Caco-2 (cell line): ENCODE data around the gene DCUN1D2. TPM values are rescaled to one million over a fixed set of nuclear protein-coding genes. Genes with fewer than 3 reads are reported as not detected.
A peak's percentile ranks its signal among the peaks of the same experiment; 100 is the strongest.

Source experiments
- BruUV-seq: library from RNA; stranded (reverse); fragments of 400-500 nt; replicated peaks from 2 replicates; lab custom pipeline; 2021; lab: Mats Ljungman, UMichigan
- CTCF ChIA-PET: fragments of 300-600 bp; sonication (Branson Sonifier 250); formaldehyde crosslinking; loops from one replicate; lab custom pipeline; 2022; ENCODE audit warnings: antibody characterized with exemption; lab: Charles Lee
- POLR2A ChIA-PET: fragments of 300-600 bp; sonication (Branson Sonifier 250); formaldehyde crosslinking; loops from one replicate; lab custom pipeline; 2022; ENCODE audit warnings: antibody characterized with exemption; lab: Charles Lee
- DNase-seq, 2 experiments: peaks; one replicate each; pipeline versions ENCODE4 v3.0.0 to v3.0.0-alpha.2; 2020 to 2022
- H3K27me3 ChIP-seq: replicated peaks from 2 replicates; pipeline ENCODE4 v1.6.0; 2011; ENCODE audit warnings: low read length; ENCODE audit not compliant: control insufficient read depth, insufficient read depth
- H3K36me3 ChIP-seq: 2 replicates; pipeline ENCODE4 v1.5.1; 2011; ENCODE audit warnings: low read length; ENCODE audit not compliant: control insufficient read depth, insufficient read depth
- H3K4me1 ChIP-seq: fragments of 250-450 bp; sonication (Bioruptor Pico); 2 replicates; pipeline ENCODE4 v1.5.1; 2020; ENCODE audit warnings: mild to moderate bottlenecking
- H3K4me3 ChIP-seq: 2 replicates; pipeline ENCODE4 v1.5.1; 2011; ENCODE audit warnings: low read depth, mild to moderate bottlenecking, control low read depth, low read length
- H3K9me3 ChIP-seq: fragments of 250-450 bp; sonication (Bioruptor Pico); 2 replicates; pipeline ENCODE4 v1.5.1; 2020; ENCODE audit warnings: mild to moderate bottlenecking, moderate library complexity
- H3K27ac Mint-ChIP-seq: one replicate; pipeline ENCODE4 v1.8.0; 2022; ENCODE audit warnings: mixed read lengths; ENCODE audit not compliant: unreplicated experiment
- H3K27me3 Mint-ChIP-seq: one replicate; pipeline ENCODE4 v1.8.0; 2022; ENCODE audit warnings: mixed read lengths; ENCODE audit not compliant: insufficient read depth, unreplicated experiment
- H3K36me3 Mint-ChIP-seq: one replicate; pipeline ENCODE4 v1.8.0; 2022; ENCODE audit warnings: mild to moderate bottlenecking, mixed read lengths; ENCODE audit not compliant: insufficient read depth, unreplicated experiment
- H3K4me1 Mint-ChIP-seq: one replicate; pipeline ENCODE4 v1.8.0; 2022; ENCODE audit warnings: low read depth, mixed read lengths; ENCODE audit not compliant: unreplicated experiment
- H3K4me3 Mint-ChIP-seq: one replicate; pipeline ENCODE4 v1.8.0; 2022; ENCODE audit warnings: mild to moderate bottlenecking, moderate library complexity, mixed read lengths; ENCODE audit not compliant: unreplicated experiment
- H3K9me3 Mint-ChIP-seq: one replicate; pipeline ENCODE4 v1.8.0; 2022; ENCODE audit warnings: mixed read lengths; ENCODE audit not compliant: unreplicated experiment
- intact Hi-C: fragments of 100-400 bp; cut with micrococcal nuclease; formaldehyde crosslinking; loops from one replicate; pipeline ENCODE4 v1.10.0; 2022; ENCODE audit not compliant: unreplicated experiment
- total RNA-seq: library from RNA; stranded (reverse); gene quantifications from 2 replicates; pipeline ENCODE4 v1.2.3, GENCODE V29; 2022
- TF ChIP-seq, protein P1 (sequence below), 2 experiments: fragments of 200-600 bp in 1 of 2; IDR thresholded peaks; 1 replicate in 1 of 2; 2 replicates in 1 of 2; pipeline versions ENCODE4 v1.5.1 to v1.8.0; 2011 to 2022; ENCODE audit warnings: antibody characterized with exemption in 1 of 2, control low read depth in 1 of 2, inconsistent platforms in 1 of 2, low read depth in 1 of 2, low read length in 1 of 2, mild to moderate bottlenecking in 1 of 2, moderate library complexity in 1 of 2; ENCODE audit not compliant: insufficient read depth in 1 of 2, severe bottlenecking in 1 of 2, unreplicated experiment in 1 of 2

Gene DCUN1D2
- total RNA-seq, 1 experiment from 2014 or later = 59.4 TPM

DNA sequence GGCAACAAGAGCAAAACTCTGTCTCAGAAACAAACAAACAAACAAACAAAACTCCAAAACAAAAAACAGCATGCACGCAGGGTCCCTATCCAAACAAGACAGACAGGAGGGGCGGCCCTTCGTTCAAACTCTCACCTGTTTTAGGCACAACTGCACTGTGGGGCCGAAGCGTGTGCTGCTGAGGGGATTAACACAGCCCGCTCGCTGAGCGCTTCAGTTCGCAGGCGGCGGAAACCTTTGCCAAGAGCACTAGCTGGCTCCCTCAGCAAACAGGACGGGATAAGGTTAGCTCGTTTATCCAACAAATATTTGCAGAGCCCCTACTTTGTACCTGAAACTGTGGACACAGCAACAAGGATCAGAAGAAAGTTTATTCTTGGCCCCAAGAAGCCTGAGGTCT lies 35.6 kb downstream of the DCUN1D2 start:
- no TSS peak for BruUV-seq
- H3K9me3 Mint-ChIP-seq = no peaks in the 10 kb centered on the region
- ChIA-PET POLR2A (no interaction called here), CTCF (interaction anchor here (1.0 kb wide), 1 partner anchor 35 kb away, joined by 3 read pairs; no protein-coding TSS in a partner anchor)
- H3K27ac Mint-ChIP-seq = no peak overlapping the region
- no peaks in the 10 kb centered on the region for H3K9me3 ChIP-seq
- no peaks in the 10 kb centered on the region for H3K27me3 ChIP-seq
- no peak overlapping the region for H3K4me3 Mint-ChIP-seq
- peaks cover 4% of the 10 kb centered on the region; the same call in 1 of the 2 replicates for H3K4me1 ChIP-seq
- intact Hi-C loops = no loop called here
- H3K36me3 Mint-ChIP-seq = peaks cover 66% of the 10 kb centered on the region
- TF ChIP-seq, protein P1, sequence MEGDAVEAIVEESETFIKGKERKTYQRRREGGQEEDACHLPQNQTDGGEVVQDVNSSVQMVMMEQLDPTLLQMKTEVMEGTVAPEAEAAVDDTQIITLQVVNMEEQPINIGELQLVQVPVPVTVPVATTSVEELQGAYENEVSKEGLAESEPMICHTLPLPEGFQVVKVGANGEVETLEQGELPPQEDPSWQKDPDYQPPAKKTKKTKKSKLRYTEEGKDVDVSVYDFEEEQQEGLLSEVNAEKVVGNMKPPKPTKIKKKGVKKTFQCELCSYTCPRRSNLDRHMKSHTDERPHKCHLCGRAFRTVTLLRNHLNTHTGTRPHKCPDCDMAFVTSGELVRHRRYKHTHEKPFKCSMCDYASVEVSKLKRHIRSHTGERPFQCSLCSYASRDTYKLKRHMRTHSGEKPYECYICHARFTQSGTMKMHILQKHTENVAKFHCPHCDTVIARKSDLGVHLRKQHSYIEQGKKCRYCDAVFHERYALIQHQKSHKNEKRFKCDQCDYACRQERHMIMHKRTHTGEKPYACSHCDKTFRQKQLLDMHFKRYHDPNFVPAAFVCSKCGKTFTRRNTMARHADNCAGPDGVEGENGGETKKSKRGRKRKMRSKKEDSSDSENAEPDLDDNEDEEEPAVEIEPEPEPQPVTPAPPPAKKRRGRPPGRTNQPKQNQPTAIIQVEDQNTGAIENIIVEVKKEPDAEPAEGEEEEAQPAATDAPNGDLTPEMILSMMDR (IDR thresholded peaks at IDR 0.05; ENCODE audit: insufficient read depth in 1 of 2, low read depth in 1 of 2, low read length in 1 of 2, severe bottlenecking in 1 of 2, unreplicated experiment in 1 of 2) = no peak
- peaks cover 6% of the 10 kb centered on the region for H3K4me1 Mint-ChIP-seq
- H3K4me3 ChIP-seq = no peak overlapping the region
- no peak for DNase-seq
- no peaks in the 10 kb centered on the region for H3K27me3 Mint-ChIP-seq
- H3K36me3 ChIP-seq = peaks cover 1% of the 10 kb centered on the region

DNA sequence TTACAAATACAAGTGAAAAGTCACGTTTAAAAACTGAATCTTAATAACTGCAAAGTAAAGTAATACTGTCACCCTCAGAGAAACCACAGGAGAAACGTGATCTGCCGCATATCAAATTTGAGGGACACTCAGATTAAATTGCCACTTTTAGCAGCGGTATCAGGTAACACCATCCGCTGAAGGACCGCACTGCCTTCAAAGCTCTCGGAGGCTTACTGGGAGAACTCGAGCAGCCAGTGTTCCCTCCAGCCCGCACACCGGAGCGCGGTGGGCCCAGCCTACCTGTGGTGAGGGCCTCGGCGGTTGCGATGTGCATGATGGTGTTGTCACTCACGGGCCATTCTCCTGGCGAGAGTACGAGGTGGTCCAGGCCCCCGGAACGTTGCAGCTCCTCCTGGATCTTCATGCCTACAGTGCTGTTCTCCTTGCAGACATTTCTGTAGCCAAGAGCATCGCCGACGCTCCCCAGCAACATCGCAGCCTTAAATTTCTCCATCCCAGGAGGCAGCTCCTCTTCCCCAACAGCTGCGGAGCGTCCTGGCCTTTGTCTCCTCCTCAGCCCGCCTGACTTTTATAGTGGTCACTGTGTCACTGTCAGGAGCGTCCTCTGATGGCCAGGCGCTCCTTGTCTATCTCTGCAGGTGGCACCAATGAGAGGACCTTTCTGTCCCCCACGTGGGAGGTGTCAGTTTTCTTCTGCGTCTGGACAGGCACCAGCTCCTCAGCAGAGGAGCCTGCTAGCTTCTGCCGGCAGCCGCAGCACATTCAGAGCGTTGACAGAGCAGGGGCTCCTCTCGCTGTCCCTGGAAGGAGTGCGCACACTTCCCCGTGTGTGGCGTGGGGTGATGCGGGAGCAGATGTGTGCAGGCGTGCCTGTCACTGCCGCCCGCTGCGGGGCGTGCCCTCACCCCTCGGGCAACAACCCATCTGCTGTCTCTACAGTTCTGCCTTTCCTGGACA lies 37.3 kb downstream of the DCUN1D2 start, which contains the start of gene ADPRHL1:
Gene ADPRHL1, minus strand, starts transcription at position 547 of the 960 bp plus-strand sequence. Its CDS starts 51 bp downstream, at position 496.
- no peak for DNase-seq
- Histone ChIP-seq H3K9me3 (no peaks in the 10 kb centered on the region), H3K4me1 (peaks cover 9% of the 10 kb centered on the region), H3K4me3 (no peak within 1 kb of the TSS), H3K27me3 (no peaks in the 10 kb centered on the region), H3K36me3 (peaks cover 1% of the 10 kb centered on the region)
- no TSS peak for BruUV-seq
- ChIA-PET CTCF (no interaction called here), POLR2A (no interaction called here)
- peak within 1 kb of the TSS; percentile 45 for H3K27ac Mint-ChIP-seq
- H3K27me3 Mint-ChIP-seq = no peaks in the 10 kb centered on the region
- TF ChIP-seq, protein P1 (IDR thresholded peaks at IDR 0.05; ENCODE audit: insufficient read depth in 1 of 2, low read depth in 1 of 2, low read length in 1 of 2, severe bottlenecking in 1 of 2, unreplicated experiment in 1 of 2) = no peak
- intact Hi-C loops = no loop called here
- H3K4me1 Mint-ChIP-seq = peaks cover 6% of the 10 kb centered on the region
- no peaks in the 10 kb centered on the region for H3K9me3 Mint-ChIP-seq
- H3K4me3 Mint-ChIP-seq = no peak within 1 kb of the TSS
- H3K36me3 Mint-ChIP-seq = peaks cover 70% of the 10 kb centered on the region

DNA sequence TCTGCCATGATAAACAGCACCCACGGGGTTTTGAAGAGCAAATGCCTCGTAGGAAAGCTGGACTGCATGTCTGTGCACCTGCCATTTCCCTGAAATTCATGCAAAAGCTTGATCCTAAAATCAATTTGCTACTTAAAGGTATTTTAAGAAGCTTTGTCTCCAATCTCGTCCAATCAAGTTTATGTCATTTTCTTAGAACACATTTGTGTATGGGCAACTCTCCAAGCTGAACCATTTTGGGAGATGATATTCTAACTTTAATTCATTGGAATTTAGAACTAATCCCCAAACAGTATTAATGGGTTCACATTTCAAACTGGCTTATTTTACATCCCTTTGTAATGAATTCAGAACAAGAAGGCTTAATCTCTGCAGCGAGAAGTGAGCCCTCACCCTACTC lies 38.0 kb downstream of the DCUN1D2 start:
- peaks cover 9% of the 10 kb centered on the region for H3K4me1 ChIP-seq
- CTCF ChIA-PET = interaction anchor here (0.7 kb wide), 1 partner anchor 73 kb away, joined by 3 read pairs; no protein-coding TSS in a partner anchor
- POLR2A ChIA-PET = interaction anchor here (0.6 kb wide), 1 partner anchor 10 kb away, joined by 3 read pairs; no protein-coding TSS in a partner anchor

More for the DNA sequence above, 38.0 kb downstream of the DCUN1D2 start:
- H3K36me3 ChIP-seq = no peaks in the 10 kb centered on the region; the same call in none of the 2 replicates
- intact Hi-C loops = no loop called here
- Mint-ChIP-seq H3K27ac (no peak overlapping the region), H3K9me3 (no peaks in the 10 kb centered on the region), H3K4me1 (peaks cover 6% of the 10 kb centered on the region), H3K36me3 (peaks cover 70% of the 10 kb centered on the region), H3K27me3 (no peaks in the 10 kb centered on the region), H3K4me3 (no peak overlapping the region)
- no peaks in the 10 kb centered on the region for H3K9me3 ChIP-seq
- BruUV-seq = no TSS peak
- DNase-seq = no peak
- TF ChIP-seq, protein P1 (IDR thresholded peaks at IDR 0.05; ENCODE audit: insufficient read depth in 1 of 2, low read depth in 1 of 2, low read length in 1 of 2, severe bottlenecking in 1 of 2, unreplicated experiment in 1 of 2) = no peak
- no peaks in the 10 kb centered on the region for H3K27me3 ChIP-seq
- H3K4me3 ChIP-seq = no peak overlapping the region
